Anterior cingulate cortex (tissue), 58 donors: ENCODE measurements around the gene UBL7.
"Not testable (repeated sequence)": the region's sequence is repeated elsewhere in the genome, so short reads cannot be mapped to it uniquely, and the experiment has no call there.

Experiments used
- DNase-seq, 58 donors: peaks; one replicate each; lab custom pipeline; 2025; lab: John Stamatoyannopoulos, UW

Gene UBL7

GRCh38 chr15:74464897-74465296 lies 3.9 kb upstream of the UBL7 start:
- no peak for DNase-seq

- no peak for DNase-seq
These were observed 3.3 kb upstream of the UBL7 start for GRCh38 chr15:74464216-74464615.

- no peak for DNase-seq
These were observed 2.7 kb upstream of the UBL7 start for GRCh38 chr15:74463634-74464033.

- DNase-seq = no peak
These were observed 1.0 kb upstream of the UBL7 start for GRCh38 chr15:74461847-74462511.

- DNase-seq = no peak
These were observed 662 bp downstream of the UBL7 start for GRCh38 chr15:74460298-74460697.

GRCh38 chr15:74459798-74460197 lies 1.2 kb downstream of the UBL7 start:
- not testable (repeated sequence) for DNase-seq

- DNase-seq = no peak
These were observed 2.5 kb downstream of the UBL7 start for GRCh38 chr15:74458473-74458872.

- DNase-seq = not testable (repeated sequence)
These were observed 3.9 kb downstream of the UBL7 start for GRCh38 chr15:74457036-74457435.

GRCh38 chr15:74454764-74455500 lies 6.0 kb downstream of the UBL7 start:
- no peak for DNase-seq

- no peak for DNase-seq
These were observed 6.8 kb downstream of the UBL7 start for GRCh38 chr15:74453925-74454763.

GRCh38 chr15:74451861-74452835 lies 8.8 kb downstream of the UBL7 start:
- peak in 35 of 58 donors; percentile 20 to 81 (median 56) for DNase-seq

GRCh38 chr15:74451322-74451721 lies 9.6 kb downstream of the UBL7 start:
- DNase-seq = peak in 2 of 58 donors; percentile 20 to 22

GRCh38 chr15:74449643-74450205 lies 11.2 kb downstream of the UBL7 start:
- DNase-seq = peak in 11 of 58 donors; percentile 34 to 58 (median 41)

- DNase-seq = no peak
These were observed 11.9 kb downstream of the UBL7 start for GRCh38 chr15:74449095-74449494.

GRCh38 chr15:74445816-74446763 lies 14.9 kb downstream of the UBL7 start:
- no peak for DNase-seq

- DNase-seq = peak in 5 of 58 donors; percentile 16 to 65 (median 38)
These were observed 16.6 kb downstream of the UBL7 start for GRCh38 chr15:74444106-74445062.
